Testis (tissue), 3 donors: Measurements from ENCODE around the gene ARHGAP9. TPM values are rescaled to one million over a fixed set of nuclear protein-coding genes. Genes with fewer than 3 reads are reported as not detected.

ENCODE experiments used
- DNase-seq: peaks from one replicate; pipeline ENCODE4 v3.0.0-alpha.2; 2019
- H3K27ac ChIP-seq, 2 donors: fragments of 200-600 bp; sonication (generic); one replicate each; pipeline ENCODE4 v1.5.1; 2019
- H3K27me3 ChIP-seq: fragments of 200-600 bp; sonication (generic); one replicate; pipeline ENCODE4 v1.5.1; 2019
- H3K36me3 ChIP-seq: fragments of 200-600 bp; sonication (generic); one replicate; pipeline ENCODE4 v1.5.1; 2017; ENCODE audit warnings: low read depth; ENCODE audit errors: missing control alignments
- H3K4me1 ChIP-seq: fragments of 200-600 bp; sonication (generic); one replicate; pipeline ENCODE4 v1.5.1; 2019
- H3K4me3 ChIP-seq, 2 donors: fragments of 200-600 bp; sonication (generic); one replicate each; pipeline ENCODE4 v1.5.1; 2017 to 2019
- H3K9me3 ChIP-seq: fragments of 200-600 bp; sonication (generic); one replicate; pipeline ENCODE4 v1.5.1; 2017
- CTCF ChIP-seq, 3 experiments: fragments of 450-650 bp in 2 of 3; fragments of 200-600 bp in 1 of 3; sonication (generic) in 1 of 3; IDR thresholded peaks; one replicate each; pipeline ENCODE4 v1.5.1; 2016 to 2019; ENCODE audit warnings: antibody characterized with exemption in 3 of 3, mild to moderate bottlenecking in 2 of 3, moderate library complexity in 1 of 3
- POLR2A ChIP-seq: fragments of 450-650 bp; IDR thresholded peaks from one replicate; pipeline ENCODE4 v1.6.1; 2017; ENCODE audit warnings: antibody characterized with exemption, mild to moderate bottlenecking, moderate library complexity
- WGBS, 2 donors: methylation state at CpG; one replicate each; pipeline ENCODE4 v1.1.5; 2018; 5-methylcytosine and 5-hydroxymethylcytosine counted together
- intact Hi-C: fragments of 100-400 bp; cut with DNase I; formaldehyde crosslinking; loops from one replicate; pipeline ENCODE4 v1.15.1; 2023; ENCODE audit warnings: low total_unique reads
- polyA plus RNA-seq: library from polyadenylated mRNA; stranded (reverse); fragments of 350-450 nt; fragmentation: Illumina TruSeq; extraction: RNeasy Lipid Tissue Mini Kit (QIAGEN cat#74804); gene quantifications from one replicate; pipeline ENCODE4 v1.2.3, GENCODE V29; 2014; ENCODE audit warnings: low read depth, low replicate concordance; ENCODE audit not compliant: insufficient read depth
- total RNA-seq, 2 donors: library from RNA; depleted of rRNA; stranded (reverse); fragments of >200 nt; gene quantifications; one replicate each; pipeline ENCODE4 v1.2.3, GENCODE V29; 2016

Gene ARHGAP9
- total and polyA plus RNA-seq, 3 donors from 2014 or later, result 24.8 to 111 (median 29.2) TPM

GRCh38 chr12:57472391-57472790 lies 7.3 kb downstream of the ARHGAP9 start:
- Histone ChIP-seq H3K4me1 (peaks cover 15% of the 10 kb centered on the region), H3K27me3 (no peaks in the 10 kb centered on the region), H3K4me3 (no peak overlapping the region), H3K27ac (no peak overlapping the region), H3K36me3 (no peaks in the 10 kb centered on the region), H3K9me3 (no peaks in the 10 kb centered on the region)
- no peak for DNase-seq
- intact Hi-C loops, result no loop called here
- TF ChIP-seq CTCF (IDR thresholded peaks at IDR 0.05) (no peak), POLR2A (no peak)
- 86 to 90% methylated on average over 1 to 3 of the region's 3 CpGs for WGBS, 2 donors

GRCh38 chr12:57471661-57472060 lies 8.0 kb downstream of the ARHGAP9 start:
- no peak for TF ChIP-seq CTCF (IDR thresholded peaks at IDR 0.05)
- no peak for TF ChIP-seq POLR2A
- 81 to 100% methylated on average over 3 of the region's 3 CpGs for WGBS, 2 donors

GRCh38 chr12:57470970-57471656 lies 8.6 kb downstream of the ARHGAP9 start:
- H3K27ac ChIP-seq, result no peak overlapping the region
- H3K4me1 ChIP-seq, result peaks cover 11% of the 10 kb centered on the region
- intact Hi-C loops, result no loop called here
- TF ChIP-seq CTCF (IDR thresholded peaks at IDR 0.05) (no peak), POLR2A (no peak)
- no peaks in the 10 kb centered on the region for H3K27me3 ChIP-seq
- no peaks in the 10 kb centered on the region for H3K36me3 ChIP-seq
- no peak overlapping the region for H3K4me3 ChIP-seq
- 80 to 91% methylated on average over 1 to 4 of the region's 4 CpGs for WGBS, 2 donors
- H3K9me3 ChIP-seq, result no peaks in the 10 kb centered on the region
- DNase-seq, result no peak

More at GRCh38 chr12:57471661-57472060, 8.0 kb downstream of the ARHGAP9 start:
- no peaks in the 10 kb centered on the region for H3K36me3 ChIP-seq
- no peak overlapping the region for H3K4me3 ChIP-seq
- no peaks in the 10 kb centered on the region for H3K9me3 ChIP-seq
- no peaks in the 10 kb centered on the region for H3K27me3 ChIP-seq
- no peak for DNase-seq
- peaks cover 15% of the 10 kb centered on the region for H3K4me1 ChIP-seq
- intact Hi-C loops, result no loop called here
- H3K27ac ChIP-seq, result no peak overlapping the region

GRCh38 chr12:57470286-57470969 lies 9.2 kb downstream of the ARHGAP9 start:
- WGBS, 2 donors, result 84 to 91% methylated on average over 11 to 14 of the region's 14 CpGs
- Histone ChIP-seq H3K27me3 (no peaks in the 10 kb centered on the region), H3K9me3 (no peaks in the 10 kb centered on the region)

More at GRCh38 chr12:57470286-57470969, 9.2 kb downstream of the ARHGAP9 start:
- intact Hi-C loops, result no loop called here
- TF ChIP-seq POLR2A, result no peak
- no peak for TF ChIP-seq CTCF (IDR thresholded peaks at IDR 0.05)
- H3K36me3 ChIP-seq, result no peaks in the 10 kb centered on the region
- H3K4me1 ChIP-seq, result peaks cover 4% of the 10 kb centered on the region
- H3K27ac ChIP-seq, result no peak overlapping the region
- no peak overlapping the region for H3K4me3 ChIP-seq
- no peak for DNase-seq
